ENCODE results near the gene TNFRSF13B.

DNA sequence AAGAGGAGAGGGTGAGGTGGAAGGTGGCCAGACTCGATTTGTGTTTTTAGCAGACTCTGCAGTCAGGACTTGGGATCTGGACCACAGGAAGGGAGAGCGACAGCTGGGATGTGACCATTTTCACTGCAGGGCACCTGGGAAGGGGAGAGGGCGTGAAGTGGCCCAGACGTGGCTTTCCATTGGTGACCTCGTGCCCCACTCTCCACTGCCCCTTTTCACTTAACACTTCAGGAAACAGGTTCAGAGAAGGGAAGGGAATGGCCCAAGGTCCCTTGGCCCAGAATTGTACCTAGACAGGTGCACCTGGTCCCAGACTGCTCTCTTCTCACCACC lies 47.5 kb upstream of the TNFRSF13B start:
- TF ChIP-seq, protein P1, sequence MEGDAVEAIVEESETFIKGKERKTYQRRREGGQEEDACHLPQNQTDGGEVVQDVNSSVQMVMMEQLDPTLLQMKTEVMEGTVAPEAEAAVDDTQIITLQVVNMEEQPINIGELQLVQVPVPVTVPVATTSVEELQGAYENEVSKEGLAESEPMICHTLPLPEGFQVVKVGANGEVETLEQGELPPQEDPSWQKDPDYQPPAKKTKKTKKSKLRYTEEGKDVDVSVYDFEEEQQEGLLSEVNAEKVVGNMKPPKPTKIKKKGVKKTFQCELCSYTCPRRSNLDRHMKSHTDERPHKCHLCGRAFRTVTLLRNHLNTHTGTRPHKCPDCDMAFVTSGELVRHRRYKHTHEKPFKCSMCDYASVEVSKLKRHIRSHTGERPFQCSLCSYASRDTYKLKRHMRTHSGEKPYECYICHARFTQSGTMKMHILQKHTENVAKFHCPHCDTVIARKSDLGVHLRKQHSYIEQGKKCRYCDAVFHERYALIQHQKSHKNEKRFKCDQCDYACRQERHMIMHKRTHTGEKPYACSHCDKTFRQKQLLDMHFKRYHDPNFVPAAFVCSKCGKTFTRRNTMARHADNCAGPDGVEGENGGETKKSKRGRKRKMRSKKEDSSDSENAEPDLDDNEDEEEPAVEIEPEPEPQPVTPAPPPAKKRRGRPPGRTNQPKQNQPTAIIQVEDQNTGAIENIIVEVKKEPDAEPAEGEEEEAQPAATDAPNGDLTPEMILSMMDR (IDR thresholded peaks at IDR 0.05) = no peak
- TF ChIP-seq POLR2A (IDR thresholded peaks at IDR 0.05) = no peak
